Caco-2 (cell line): ENCODE results near the gene ABCC10. TPM values are rescaled to one million over a fixed set of nuclear protein-coding genes. Genes with fewer than 3 reads are reported as not detected.

ENCODE experiments used
- BruUV-seq: library from RNA; stranded (reverse); fragments of 400-500 nt; replicated peaks from 2 replicates; lab custom pipeline; 2021; lab: Mats Ljungman, UMichigan
- CTCF ChIA-PET: fragments of 300-600 bp; sonication (Branson Sonifier 250); formaldehyde crosslinking; loops from one replicate; lab custom pipeline; 2022; ENCODE audit warnings: antibody characterized with exemption; lab: Charles Lee
- POLR2A ChIA-PET: fragments of 300-600 bp; sonication (Branson Sonifier 250); formaldehyde crosslinking; loops from one replicate; lab custom pipeline; 2022; ENCODE audit warnings: antibody characterized with exemption; lab: Charles Lee
- DNase-seq, 2 experiments: peaks; one replicate each; pipeline versions ENCODE4 v3.0.0 to v3.0.0-alpha.2; 2020 to 2022
- H3K27me3 ChIP-seq: replicated peaks from 2 replicates; pipeline ENCODE4 v1.6.0; 2011; ENCODE audit warnings: low read length; ENCODE audit not compliant: control insufficient read depth, insufficient read depth
- H3K36me3 ChIP-seq: 2 replicates; pipeline ENCODE4 v1.5.1; 2011; ENCODE audit warnings: low read length; ENCODE audit not compliant: control insufficient read depth, insufficient read depth
- H3K4me1 ChIP-seq: fragments of 250-450 bp; sonication (Bioruptor Pico); 2 replicates; pipeline ENCODE4 v1.5.1; 2020; ENCODE audit warnings: mild to moderate bottlenecking
- H3K4me3 ChIP-seq: 2 replicates; pipeline ENCODE4 v1.5.1; 2011; ENCODE audit warnings: low read depth, mild to moderate bottlenecking, control low read depth, low read length
- H3K9me3 ChIP-seq: fragments of 250-450 bp; sonication (Bioruptor Pico); 2 replicates; pipeline ENCODE4 v1.5.1; 2020; ENCODE audit warnings: mild to moderate bottlenecking, moderate library complexity
- H3K27ac Mint-ChIP-seq: one replicate; pipeline ENCODE4 v1.8.0; 2022; ENCODE audit warnings: mixed read lengths; ENCODE audit not compliant: unreplicated experiment
- H3K27me3 Mint-ChIP-seq: one replicate; pipeline ENCODE4 v1.8.0; 2022; ENCODE audit warnings: mixed read lengths; ENCODE audit not compliant: insufficient read depth, unreplicated experiment
- H3K36me3 Mint-ChIP-seq: one replicate; pipeline ENCODE4 v1.8.0; 2022; ENCODE audit warnings: mild to moderate bottlenecking, mixed read lengths; ENCODE audit not compliant: insufficient read depth, unreplicated experiment
- H3K4me1 Mint-ChIP-seq: one replicate; pipeline ENCODE4 v1.8.0; 2022; ENCODE audit warnings: low read depth, mixed read lengths; ENCODE audit not compliant: unreplicated experiment
- H3K4me3 Mint-ChIP-seq: one replicate; pipeline ENCODE4 v1.8.0; 2022; ENCODE audit warnings: mild to moderate bottlenecking, moderate library complexity, mixed read lengths; ENCODE audit not compliant: unreplicated experiment
- H3K9me3 Mint-ChIP-seq: one replicate; pipeline ENCODE4 v1.8.0; 2022; ENCODE audit warnings: mixed read lengths; ENCODE audit not compliant: unreplicated experiment
- intact Hi-C: fragments of 100-400 bp; cut with micrococcal nuclease; formaldehyde crosslinking; loops from one replicate; pipeline ENCODE4 v1.10.0; 2022; ENCODE audit not compliant: unreplicated experiment
- total RNA-seq: library from RNA; stranded (reverse); gene quantifications from 2 replicates; pipeline ENCODE4 v1.2.3, GENCODE V29; 2022
- TF ChIP-seq, protein P1 (sequence below), 2 experiments: fragments of 200-600 bp in 1 of 2; IDR thresholded peaks; 1 replicate in 1 of 2; 2 replicates in 1 of 2; pipeline versions ENCODE4 v1.5.1 to v1.8.0; 2011 to 2022; ENCODE audit warnings: antibody characterized with exemption in 1 of 2, control low read depth in 1 of 2, inconsistent platforms in 1 of 2, low read depth in 1 of 2, low read length in 1 of 2, mild to moderate bottlenecking in 1 of 2, moderate library complexity in 1 of 2; ENCODE audit not compliant: insufficient read depth in 1 of 2, severe bottlenecking in 1 of 2, unreplicated experiment in 1 of 2

Gene ABCC10
- total RNA-seq, 1 experiment from 2014 or later, result 40.1 TPM

- BruUV-seq, result no TSS peak
- no peak overlapping the region for H3K4me3 ChIP-seq
- H3K4me3 Mint-ChIP-seq, result no peak overlapping the region
- peaks cover 23% of the 10 kb centered on the region for H3K36me3 Mint-ChIP-seq
- H3K36me3 ChIP-seq, result no peaks in the 10 kb centered on the region
- ChIA-PET POLR2A (no interaction called here), CTCF (no interaction called here)
- TF ChIP-seq, protein P1, sequence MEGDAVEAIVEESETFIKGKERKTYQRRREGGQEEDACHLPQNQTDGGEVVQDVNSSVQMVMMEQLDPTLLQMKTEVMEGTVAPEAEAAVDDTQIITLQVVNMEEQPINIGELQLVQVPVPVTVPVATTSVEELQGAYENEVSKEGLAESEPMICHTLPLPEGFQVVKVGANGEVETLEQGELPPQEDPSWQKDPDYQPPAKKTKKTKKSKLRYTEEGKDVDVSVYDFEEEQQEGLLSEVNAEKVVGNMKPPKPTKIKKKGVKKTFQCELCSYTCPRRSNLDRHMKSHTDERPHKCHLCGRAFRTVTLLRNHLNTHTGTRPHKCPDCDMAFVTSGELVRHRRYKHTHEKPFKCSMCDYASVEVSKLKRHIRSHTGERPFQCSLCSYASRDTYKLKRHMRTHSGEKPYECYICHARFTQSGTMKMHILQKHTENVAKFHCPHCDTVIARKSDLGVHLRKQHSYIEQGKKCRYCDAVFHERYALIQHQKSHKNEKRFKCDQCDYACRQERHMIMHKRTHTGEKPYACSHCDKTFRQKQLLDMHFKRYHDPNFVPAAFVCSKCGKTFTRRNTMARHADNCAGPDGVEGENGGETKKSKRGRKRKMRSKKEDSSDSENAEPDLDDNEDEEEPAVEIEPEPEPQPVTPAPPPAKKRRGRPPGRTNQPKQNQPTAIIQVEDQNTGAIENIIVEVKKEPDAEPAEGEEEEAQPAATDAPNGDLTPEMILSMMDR (IDR thresholded peaks at IDR 0.05; ENCODE audit: insufficient read depth in 1 of 2, low read depth in 1 of 2, low read length in 1 of 2, severe bottlenecking in 1 of 2, unreplicated experiment in 1 of 2), result no peak
- no peak overlapping the region for H3K27ac Mint-ChIP-seq
- H3K9me3 Mint-ChIP-seq, result no peaks in the 10 kb centered on the region
- no peak for DNase-seq
- H3K4me1 Mint-ChIP-seq, result no peaks in the 10 kb centered on the region
- intact Hi-C loops, result no loop called here
- no peaks in the 10 kb centered on the region for H3K9me3 ChIP-seq
- no peaks in the 10 kb centered on the region for H3K27me3 Mint-ChIP-seq
- no peaks in the 10 kb centered on the region for H3K4me1 ChIP-seq
- H3K27me3 ChIP-seq, result no peaks in the 10 kb centered on the region
These were observed 21.6 kb downstream of the ABCC10 start for GRCh38 chr6:43448916-43449315.

GRCh38 chr6:43450699-43451131, 23.4 kb downstream of the ABCC10 start:
- Mint-ChIP-seq H3K27me3 (no peaks in the 10 kb centered on the region), H3K9me3 (no peaks in the 10 kb centered on the region), H3K4me3 (no peak overlapping the region), H3K27ac (no peak overlapping the region), H3K4me1 (no peaks in the 10 kb centered on the region), H3K36me3 (peaks cover 24% of the 10 kb centered on the region)
- ChIA-PET POLR2A (no interaction called here), CTCF (no interaction called here)
- TF ChIP-seq, protein P1 (IDR thresholded peaks at IDR 0.05; ENCODE audit: insufficient read depth in 1 of 2, low read depth in 1 of 2, low read length in 1 of 2, severe bottlenecking in 1 of 2, unreplicated experiment in 1 of 2), result no peak
- H3K4me3 ChIP-seq, result no peak overlapping the region
- H3K36me3 ChIP-seq, result no peaks in the 10 kb centered on the region
- no peaks in the 10 kb centered on the region for H3K4me1 ChIP-seq
- H3K9me3 ChIP-seq, result no peaks in the 10 kb centered on the region
- intact Hi-C loops, result no loop called here
- no peak for DNase-seq
- no TSS peak for BruUV-seq
- H3K27me3 ChIP-seq, result no peaks in the 10 kb centered on the region

GRCh38 chr6:43451348-43451747, 24.0 kb downstream of the ABCC10 start:
- peaks cover 24% of the 10 kb centered on the region for H3K36me3 Mint-ChIP-seq
- no peak overlapping the region for H3K4me3 ChIP-seq
- no peak overlapping the region for H3K4me3 Mint-ChIP-seq
- no peaks in the 10 kb centered on the region for H3K4me1 Mint-ChIP-seq
- ChIA-PET CTCF (no interaction called here), POLR2A (no interaction called here)
- H3K36me3 ChIP-seq, result no peaks in the 10 kb centered on the region
- H3K27me3 ChIP-seq, result no peaks in the 10 kb centered on the region
- intact Hi-C loops, result no loop called here
- no peak overlapping the region for H3K27ac Mint-ChIP-seq
- H3K27me3 Mint-ChIP-seq, result no peaks in the 10 kb centered on the region
- peaks cover 5% of the 10 kb centered on the region; the same call in 1 of the 2 replicates for H3K4me1 ChIP-seq
- no peak for DNase-seq
- no peaks in the 10 kb centered on the region for H3K9me3 Mint-ChIP-seq
- H3K9me3 ChIP-seq, result no peaks in the 10 kb centered on the region
- TF ChIP-seq, protein P1 (IDR thresholded peaks at IDR 0.05; ENCODE audit: insufficient read depth in 1 of 2, low read depth in 1 of 2, low read length in 1 of 2, severe bottlenecking in 1 of 2, unreplicated experiment in 1 of 2), result no peak
- BruUV-seq, result no TSS peak
